ENCODE results near the gene XBP1.

DNA sequence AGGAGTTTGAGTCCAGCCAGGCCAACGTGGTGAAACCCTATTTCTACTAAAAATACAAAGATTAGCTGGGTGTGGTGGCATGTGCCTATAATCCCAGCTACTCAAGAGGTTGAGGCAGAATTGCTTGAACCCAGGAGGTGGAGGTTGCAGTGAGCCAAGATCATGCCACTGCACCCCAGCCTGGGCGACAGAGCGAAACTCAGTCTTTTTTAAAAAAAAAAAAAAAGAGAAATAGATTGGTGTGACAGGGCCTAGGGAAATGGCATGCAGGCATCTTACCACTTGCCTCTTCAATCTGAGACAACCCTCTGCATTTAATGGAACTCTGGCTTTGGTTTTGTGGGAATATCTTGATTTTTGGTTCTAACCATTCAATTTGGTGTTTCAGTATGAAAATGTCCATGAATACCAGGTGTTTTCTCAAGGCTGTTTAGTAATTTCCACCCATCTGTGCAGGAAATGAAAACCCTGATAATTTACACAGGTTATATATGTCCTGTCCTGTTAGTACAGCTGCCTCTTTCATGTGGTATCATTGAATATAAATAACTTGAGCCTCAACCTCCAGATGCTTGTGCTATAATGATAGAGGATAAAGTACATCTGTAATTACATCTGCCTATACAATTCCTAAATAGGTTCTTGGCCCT is 8.4 kb downstream of the XBP1 start:
- TF ChIP-seq, protein P1, sequence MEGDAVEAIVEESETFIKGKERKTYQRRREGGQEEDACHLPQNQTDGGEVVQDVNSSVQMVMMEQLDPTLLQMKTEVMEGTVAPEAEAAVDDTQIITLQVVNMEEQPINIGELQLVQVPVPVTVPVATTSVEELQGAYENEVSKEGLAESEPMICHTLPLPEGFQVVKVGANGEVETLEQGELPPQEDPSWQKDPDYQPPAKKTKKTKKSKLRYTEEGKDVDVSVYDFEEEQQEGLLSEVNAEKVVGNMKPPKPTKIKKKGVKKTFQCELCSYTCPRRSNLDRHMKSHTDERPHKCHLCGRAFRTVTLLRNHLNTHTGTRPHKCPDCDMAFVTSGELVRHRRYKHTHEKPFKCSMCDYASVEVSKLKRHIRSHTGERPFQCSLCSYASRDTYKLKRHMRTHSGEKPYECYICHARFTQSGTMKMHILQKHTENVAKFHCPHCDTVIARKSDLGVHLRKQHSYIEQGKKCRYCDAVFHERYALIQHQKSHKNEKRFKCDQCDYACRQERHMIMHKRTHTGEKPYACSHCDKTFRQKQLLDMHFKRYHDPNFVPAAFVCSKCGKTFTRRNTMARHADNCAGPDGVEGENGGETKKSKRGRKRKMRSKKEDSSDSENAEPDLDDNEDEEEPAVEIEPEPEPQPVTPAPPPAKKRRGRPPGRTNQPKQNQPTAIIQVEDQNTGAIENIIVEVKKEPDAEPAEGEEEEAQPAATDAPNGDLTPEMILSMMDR (IDR thresholded peaks at IDR 0.05) = no peak
- TF ChIP-seq EP300 (IDR thresholded peaks at IDR 0.05) (no peak), POLR2A (IDR thresholded peaks at IDR 0.05) (no peak)
